ENCODE data around the gene HOXC11. TPM values are rescaled to one million over a fixed set of nuclear protein-coding genes. Genes with fewer than 3 reads are reported as not detected.

The HOXC11 gene
- polyA plus RNA-seq (ENCODE audit: insufficient read length in 3 of 3), result 1 to 10 TPM; 2.1 to 2.3 (median 2.1) TPM
- long read RNA-seq, donor 1, partial matches to known transcripts, result 0 of 2 reads
- long read RNA-seq, donor 1, other reads (novel, unspliced or antisense), result 0 of 2 reads
- long read RNA-seq, donor 2, partial matches to known transcripts, result 0 of 1 reads
- long read RNA-seq, donor 2, other reads (novel, unspliced or antisense), result 0 of 1 reads
- long read RNA-seq, donor 3, result 0 reads
- long read RNA-seq, donor 4, partial matches to known transcripts, result 0 of 1 reads
- long read RNA-seq, donor 4, other reads (novel, unspliced or antisense), result 0 of 1 reads
- long read RNA-seq, donor 5, partial matches to known transcripts, result 0 of 3 reads
- long read RNA-seq, donor 5, other reads (novel, unspliced or antisense), result 0 of 3 reads
- long read RNA-seq, donor 6, partial matches to known transcripts, result 0 of 1 reads
- long read RNA-seq, donor 6, other reads (novel, unspliced or antisense), result 0 of 1 reads
- long read RNA-seq, donor 7, partial matches to known transcripts, result 0 of 2 reads
- long read RNA-seq, donor 7, other reads (novel, unspliced or antisense), result 0 of 2 reads
- long read RNA-seq, donor 8, partial matches to known transcripts, result 10 of 10 reads
- long read RNA-seq, donor 8, other reads (novel, unspliced or antisense), result 0 of 10 reads
- long read RNA-seq, donor 9, result 0 reads
- long read RNA-seq, donor 10, result 0 reads
- long read RNA-seq, donor 11, result 0 reads
- long read RNA-seq, donor 12, partial matches to known transcripts, result 0 of 3 reads
- long read RNA-seq, donor 12, other reads (novel, unspliced or antisense), result 0 of 3 reads
- long read RNA-seq, donor 13, result 0 reads
- long read RNA-seq, donor 14, result 0 reads
- long read RNA-seq, donor 15, result 0 reads
- long read RNA-seq, donor 16, partial matches to known transcripts, result 0 of 4 reads
- long read RNA-seq, donor 16, other reads (novel, unspliced or antisense), result 0 of 4 reads

- DNase-seq, result no peak
Measured at GRCh38 chr12:53972722-53973235, at the start of gene HOXC11. TSS of gene HOXC11 (plus strand) at chr12:53973126. CDS start at chr12:53973242, 116 bp downstream.

DNA sequence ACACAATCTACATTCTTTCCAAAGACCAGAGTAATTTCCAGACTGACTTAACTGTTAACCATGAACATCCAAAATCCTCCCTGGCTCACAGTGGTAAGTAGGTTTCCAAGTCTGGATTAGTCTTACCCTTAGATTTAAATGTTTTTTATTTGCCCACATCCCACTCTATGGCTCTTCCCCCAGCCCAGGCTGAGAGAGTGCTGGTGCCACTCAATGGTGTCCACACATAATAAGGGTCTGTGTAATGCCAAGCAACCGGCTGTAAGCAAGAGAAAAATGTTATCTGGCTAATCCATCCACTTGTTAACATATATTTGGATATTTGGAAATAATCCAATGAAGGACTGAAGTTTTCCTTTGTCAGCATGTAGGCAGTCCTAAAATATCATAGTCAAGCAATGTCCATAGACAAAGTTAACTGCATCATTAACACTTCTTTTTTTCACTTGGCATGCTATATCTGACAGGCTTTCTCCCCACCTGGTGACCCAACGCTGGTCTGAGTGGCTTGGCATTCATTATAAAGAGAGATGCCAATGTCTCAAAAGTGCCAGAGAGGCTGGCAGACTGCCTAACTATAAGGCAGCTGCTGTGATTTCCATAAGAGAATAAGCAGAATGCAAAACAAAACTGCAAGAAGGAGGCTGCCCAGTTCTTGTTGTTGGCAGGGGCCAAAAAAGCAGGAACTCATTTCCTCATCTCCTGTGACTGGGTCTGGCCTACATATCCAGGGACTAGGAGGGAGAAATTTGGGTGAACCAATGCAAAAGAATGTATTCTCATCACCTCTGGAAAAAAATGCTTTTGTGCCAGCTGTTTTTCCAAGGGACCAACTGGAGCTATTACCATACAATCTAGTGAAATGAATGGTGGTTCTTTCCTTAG, 48.2 kb upstream of the HOXC11 start:
- DNase-seq, result no peak

DNA sequence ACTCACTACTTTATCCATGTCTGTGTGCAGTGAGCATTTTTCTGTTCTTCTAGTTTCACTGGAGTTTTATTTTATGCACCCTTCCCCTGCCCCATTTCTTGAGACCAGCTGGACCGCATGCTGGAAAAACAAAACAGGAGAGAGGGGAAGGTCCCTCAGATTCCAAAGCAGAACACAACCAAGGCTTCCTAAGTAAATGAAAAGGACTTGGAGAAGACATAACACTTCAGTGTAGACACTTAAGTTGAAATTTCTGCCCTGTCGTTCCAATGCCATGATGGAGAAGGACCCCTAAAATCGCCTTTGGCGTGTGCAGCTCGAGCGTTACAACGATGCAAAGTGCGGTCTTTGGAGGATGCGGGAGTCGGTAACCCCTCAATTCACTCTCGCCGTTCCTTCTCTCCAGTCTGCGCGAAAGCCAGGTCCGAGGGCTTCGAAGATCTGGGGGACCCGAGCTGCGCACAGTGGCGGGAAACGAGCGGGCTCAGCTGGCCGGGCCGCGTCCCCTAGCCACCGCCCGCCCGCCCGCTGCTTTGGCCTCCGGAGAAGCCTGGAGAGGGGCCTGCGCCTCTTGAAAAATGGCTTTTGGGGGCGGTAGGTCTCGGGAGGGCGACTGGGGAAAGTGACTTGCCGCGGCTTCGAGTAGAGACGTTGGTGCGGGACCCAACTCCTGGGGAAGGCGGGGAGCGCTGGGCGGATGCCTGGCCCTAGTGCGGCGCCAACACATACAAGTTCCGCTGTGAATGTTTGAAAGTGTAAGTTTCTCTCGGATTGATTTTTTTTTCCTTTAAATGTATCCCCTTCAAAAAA, 45.5 kb upstream of the HOXC11 start:
- DNase-seq, result no peak

GRCh38 chr12:53928054-53928835, 44.7 kb upstream of the HOXC11 start:
- no peak for DNase-seq

DNA sequence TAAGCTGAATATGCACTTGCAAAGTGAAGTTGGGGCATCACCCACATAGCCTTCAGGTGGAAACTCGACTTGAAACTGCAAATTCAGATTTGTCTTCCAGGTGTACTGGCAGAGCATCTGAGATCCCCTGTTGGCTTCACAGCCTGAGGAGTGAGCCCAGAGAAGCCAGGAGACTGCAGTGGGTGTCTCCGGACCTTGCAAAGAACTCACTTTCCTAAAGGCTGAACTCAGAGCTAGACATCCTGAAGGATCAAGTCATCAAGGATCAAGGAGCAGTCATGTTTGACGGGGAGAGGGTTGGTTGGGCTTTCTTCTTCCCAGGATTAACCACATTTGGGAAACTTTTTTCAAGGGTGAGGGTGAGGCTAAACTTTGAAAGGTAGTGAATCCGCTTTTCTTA, 43.4 kb upstream of the HOXC11 start:
- DNase-seq, result no peak

GRCh38 chr12:53930591-53931255, 42.2 kb upstream of the HOXC11 start:
- DNase-seq, result no peak

GRCh38 chr12:53931844-53932581, 40.9 kb upstream of the HOXC11 start:
- no peak for DNase-seq

DNA sequence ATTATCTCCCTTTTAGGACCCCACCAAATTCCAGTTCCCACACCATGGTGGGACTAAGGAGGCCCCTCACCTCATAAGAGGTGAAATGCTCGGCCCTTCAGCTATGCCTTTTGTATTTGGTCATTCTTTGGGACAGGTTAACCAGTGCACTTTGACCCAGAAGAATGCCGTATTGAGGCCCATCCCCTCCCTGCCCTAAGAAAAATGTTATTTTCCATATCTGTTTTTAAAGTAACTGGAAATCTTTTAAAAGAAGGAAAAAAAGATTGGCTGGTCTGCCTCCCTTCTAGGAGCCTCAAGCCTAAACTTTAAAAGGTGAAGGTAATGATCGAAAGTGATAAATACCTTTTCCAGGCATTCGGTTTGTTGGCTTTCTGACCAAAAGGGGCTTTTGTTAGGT, 40.0 kb upstream of the HOXC11 start:
- DNase-seq, result no peak

- no peak for DNase-seq
Measured at GRCh38 chr12:53935383-53936341, 37.3 kb upstream of the HOXC11 start.

GRCh38 chr12:53937099-53937498, 35.8 kb upstream of the HOXC11 start:
- no peak for DNase-seq

- DNase-seq, result no peak
Measured at GRCh38 chr12:53937596-53938325, 35.2 kb upstream of the HOXC11 start.

GRCh38 chr12:53938326-53939140, 34.4 kb upstream of the HOXC11 start, which contains the start of gene HOXC13:
TSS of gene HOXC13 (plus strand) at chr12:53938831. CDS start at chr12:53938907, 76 bp downstream.
- peak; percentile 90 for DNase-seq

- no peak for DNase-seq
Measured at GRCh38 chr12:53939141-53940108, 33.5 kb upstream of the HOXC11 start.

DNA sequence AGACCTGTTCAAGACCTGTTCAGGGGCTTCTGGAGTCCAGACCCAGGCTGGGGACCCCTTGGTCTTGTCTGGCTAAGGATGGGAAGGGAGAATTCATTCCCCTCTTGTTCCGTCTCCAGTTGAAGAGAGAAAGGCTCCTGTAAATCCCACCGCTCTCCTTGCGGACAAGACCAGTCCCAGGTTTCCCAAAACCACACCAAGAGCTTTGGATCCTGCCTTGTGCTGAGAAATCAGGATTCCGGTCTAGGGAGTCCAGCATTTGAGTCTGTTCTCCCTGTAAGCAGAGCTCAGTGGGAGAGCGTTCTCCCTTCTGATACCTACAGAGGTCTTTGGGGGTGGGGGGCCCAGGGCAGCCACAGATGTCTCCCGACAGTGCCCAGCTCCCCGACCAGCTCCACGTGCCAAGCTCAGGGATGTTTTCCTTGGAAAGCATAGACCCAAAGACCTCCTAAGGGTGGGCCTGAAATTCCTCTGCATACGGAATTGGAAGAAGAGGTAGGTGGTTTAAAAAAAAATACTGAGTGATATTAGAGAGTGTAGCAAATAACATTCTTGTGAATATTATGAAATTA, 32.4 kb upstream of the HOXC11 start:
- no peak for DNase-seq
